Measurements from ENCODE around the gene RAB3IL1. TPM values are rescaled to one million over a fixed set of nuclear protein-coding genes. Genes with fewer than 3 reads are reported as not detected.

The RAB3IL1 gene
- total RNA-seq, 1 donor = 15.9 TPM

DNA sequence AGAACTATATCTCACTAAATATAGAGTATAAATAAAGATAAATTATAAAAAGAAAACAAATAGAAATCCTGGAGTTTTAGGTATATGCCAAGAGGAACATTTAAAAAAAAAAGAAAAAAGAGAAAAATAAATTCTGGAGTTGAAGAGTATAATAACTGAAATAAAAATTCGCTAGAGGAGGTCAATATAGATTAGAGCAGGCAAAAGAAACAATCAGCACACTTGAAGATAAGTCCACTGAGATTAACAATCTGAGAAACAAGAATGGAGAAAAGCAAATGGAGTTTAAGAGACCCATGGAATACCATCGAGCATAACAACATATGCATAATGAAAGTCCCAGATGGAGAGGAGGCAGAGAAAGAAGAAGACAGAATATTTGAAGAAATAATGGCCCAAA lies 18.5 kb upstream of the RAB3IL1 start:
- Histone ChIP-seq H3K4me3 (ENCODE audit: insufficient read depth, low read length) (no peak overlapping the region), H4K20me1 (ENCODE audit: insufficient read depth, low read length) (no peaks in the 10 kb centered on the region), H3K4me1 (ENCODE audit: insufficient read depth, low read length) (no peaks in the 10 kb centered on the region), H3K27ac (ENCODE audit: low read depth, low read length) (no peak overlapping the region), H2AFZ (ENCODE audit: low read length) (no peak overlapping the region), H3K79me2 (ENCODE audit: insufficient read depth, low read length) (no peaks in the 10 kb centered on the region), H3K4me2 (ENCODE audit: insufficient read depth, low read length) (no peak overlapping the region), H3K27me3 (ENCODE audit: insufficient read depth, low read length) (peaks cover 5% of the 10 kb centered on the region), H3K9me3 (ENCODE audit: low read depth, low read length) (no peaks in the 10 kb centered on the region), H3K36me3 (ENCODE audit: insufficient read depth, low read length) (no peaks in the 10 kb centered on the region)
- TF ChIP-seq, protein P1, sequence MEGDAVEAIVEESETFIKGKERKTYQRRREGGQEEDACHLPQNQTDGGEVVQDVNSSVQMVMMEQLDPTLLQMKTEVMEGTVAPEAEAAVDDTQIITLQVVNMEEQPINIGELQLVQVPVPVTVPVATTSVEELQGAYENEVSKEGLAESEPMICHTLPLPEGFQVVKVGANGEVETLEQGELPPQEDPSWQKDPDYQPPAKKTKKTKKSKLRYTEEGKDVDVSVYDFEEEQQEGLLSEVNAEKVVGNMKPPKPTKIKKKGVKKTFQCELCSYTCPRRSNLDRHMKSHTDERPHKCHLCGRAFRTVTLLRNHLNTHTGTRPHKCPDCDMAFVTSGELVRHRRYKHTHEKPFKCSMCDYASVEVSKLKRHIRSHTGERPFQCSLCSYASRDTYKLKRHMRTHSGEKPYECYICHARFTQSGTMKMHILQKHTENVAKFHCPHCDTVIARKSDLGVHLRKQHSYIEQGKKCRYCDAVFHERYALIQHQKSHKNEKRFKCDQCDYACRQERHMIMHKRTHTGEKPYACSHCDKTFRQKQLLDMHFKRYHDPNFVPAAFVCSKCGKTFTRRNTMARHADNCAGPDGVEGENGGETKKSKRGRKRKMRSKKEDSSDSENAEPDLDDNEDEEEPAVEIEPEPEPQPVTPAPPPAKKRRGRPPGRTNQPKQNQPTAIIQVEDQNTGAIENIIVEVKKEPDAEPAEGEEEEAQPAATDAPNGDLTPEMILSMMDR (IDR thresholded peaks at IDR 0.05; ENCODE audit: extremely low read depth, low read depth, low read length) = no peak
- no peak for DNase-seq (ENCODE audit: insufficient read length, low spot score, missing footprints)

DNA sequence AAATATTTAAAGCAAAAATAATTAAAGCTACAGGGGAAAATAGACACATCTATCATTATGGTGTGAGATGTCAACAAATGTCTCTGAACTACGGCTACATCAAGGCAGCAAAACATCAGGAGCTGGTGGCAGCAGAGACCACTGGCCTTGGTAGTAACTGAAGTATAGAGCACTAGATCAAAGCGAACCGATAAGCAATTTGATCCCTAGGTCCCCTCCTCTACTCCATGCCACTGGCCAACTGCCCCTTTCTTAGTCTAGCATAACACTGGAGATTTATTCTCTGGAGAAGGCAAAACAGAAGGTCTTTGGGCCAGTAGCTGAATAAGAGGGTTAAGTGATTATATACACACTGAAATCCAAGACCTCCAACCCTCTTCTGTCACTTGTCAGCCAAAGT lies 13.6 kb upstream of the RAB3IL1 start:
- Histone ChIP-seq H3K27ac (ENCODE audit: low read depth, low read length) (no peak overlapping the region), H3K9me3 (ENCODE audit: low read depth, low read length) (no peaks in the 10 kb centered on the region), H4K20me1 (ENCODE audit: insufficient read depth, low read length) (no peaks in the 10 kb centered on the region), H2AFZ (ENCODE audit: low read length) (no peak overlapping the region), H3K4me1 (ENCODE audit: insufficient read depth, low read length) (peaks cover 3% of the 10 kb centered on the region), H3K79me2 (ENCODE audit: insufficient read depth, low read length) (no peaks in the 10 kb centered on the region), H3K4me3 (ENCODE audit: insufficient read depth, low read length) (no peak overlapping the region), H3K27me3 (ENCODE audit: insufficient read depth, low read length) (no peaks in the 10 kb centered on the region), H3K4me2 (ENCODE audit: insufficient read depth, low read length) (no peak overlapping the region), H3K36me3 (ENCODE audit: insufficient read depth, low read length) (no peaks in the 10 kb centered on the region)
- TF ChIP-seq, protein P1 (IDR thresholded peaks at IDR 0.05; ENCODE audit: extremely low read depth, low read depth, low read length) = no peak
- no peak for DNase-seq (ENCODE audit: insufficient read length, low spot score, missing footprints)

DNA sequence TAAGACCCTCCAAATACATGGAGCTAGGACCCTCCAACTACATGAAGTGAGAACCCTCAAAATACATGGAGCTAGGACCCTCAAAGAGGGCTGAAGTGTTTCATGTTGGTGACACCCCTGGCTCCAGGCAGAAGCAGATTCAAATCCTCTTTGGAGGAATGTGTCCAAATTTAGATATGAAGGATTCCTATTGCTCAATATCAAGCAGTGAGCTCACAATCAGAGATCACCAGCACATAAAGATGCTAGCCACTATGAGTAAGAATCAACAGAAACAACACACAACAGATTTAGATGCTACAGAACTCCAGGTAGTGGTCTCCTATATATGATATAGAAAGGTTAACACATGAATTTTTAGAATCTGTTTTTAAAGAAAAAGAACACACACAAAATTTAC lies 11.2 kb upstream of the RAB3IL1 start:
- Histone ChIP-seq H3K9me3 (ENCODE audit: low read depth, low read length) (no peaks in the 10 kb centered on the region), H3K79me2 (ENCODE audit: insufficient read depth, low read length) (no peaks in the 10 kb centered on the region), H3K27ac (ENCODE audit: low read depth, low read length) (no peak overlapping the region), H3K36me3 (ENCODE audit: insufficient read depth, low read length) (no peaks in the 10 kb centered on the region), H4K20me1 (ENCODE audit: insufficient read depth, low read length) (no peaks in the 10 kb centered on the region), H3K4me1 (ENCODE audit: insufficient read depth, low read length) (peaks cover 3% of the 10 kb centered on the region), H3K4me2 (ENCODE audit: insufficient read depth, low read length) (no peak overlapping the region), H3K4me3 (ENCODE audit: insufficient read depth, low read length) (no peak overlapping the region), H3K27me3 (ENCODE audit: insufficient read depth, low read length) (no peaks in the 10 kb centered on the region), H2AFZ (ENCODE audit: low read length) (peak overlapping the region; percentile 29)
- TF ChIP-seq, protein P1 (IDR thresholded peaks at IDR 0.05; ENCODE audit: extremely low read depth, low read depth, low read length) = no peak
- DNase-seq (ENCODE audit: insufficient read length, low spot score, missing footprints) = no peak

DNA sequence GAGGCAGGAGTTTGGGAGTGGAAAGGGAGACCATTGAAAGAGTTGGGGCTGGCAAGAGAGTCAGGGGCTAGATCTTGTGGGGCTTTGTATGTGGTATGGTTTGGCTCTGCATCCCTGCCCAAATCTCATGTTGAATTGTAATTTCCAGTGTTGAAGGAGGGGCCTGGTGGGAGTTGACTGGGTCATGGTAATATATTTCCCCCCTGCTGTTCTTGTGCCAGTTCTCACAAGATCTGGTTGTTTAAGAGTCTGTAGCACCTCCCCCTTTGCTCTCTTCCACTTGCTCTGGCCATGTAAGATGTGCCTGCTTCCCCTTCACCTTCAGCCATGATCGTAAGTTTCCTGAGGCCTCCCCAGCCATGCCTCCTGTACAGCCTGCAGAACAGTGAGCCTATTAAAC lies 10.1 kb upstream of the RAB3IL1 start:
- Histone ChIP-seq H3K27me3 (ENCODE audit: insufficient read depth, low read length) (no peaks in the 10 kb centered on the region), H3K9me3 (ENCODE audit: low read depth, low read length) (no peaks in the 10 kb centered on the region), H3K79me2 (ENCODE audit: insufficient read depth, low read length) (no peaks in the 10 kb centered on the region), H3K4me3 (ENCODE audit: insufficient read depth, low read length) (no peak overlapping the region), H3K4me2 (ENCODE audit: insufficient read depth, low read length) (no peak overlapping the region), H3K4me1 (ENCODE audit: insufficient read depth, low read length) (peaks cover 9% of the 10 kb centered on the region), H3K27ac (ENCODE audit: low read depth, low read length) (no peak overlapping the region), H2AFZ (ENCODE audit: low read length) (no peak overlapping the region), H3K36me3 (ENCODE audit: insufficient read depth, low read length) (no peaks in the 10 kb centered on the region), H4K20me1 (ENCODE audit: insufficient read depth, low read length) (no peaks in the 10 kb centered on the region)
- TF ChIP-seq, protein P1 (IDR thresholded peaks at IDR 0.05; ENCODE audit: extremely low read depth, low read depth, low read length) = no peak
- no peak for DNase-seq (ENCODE audit: insufficient read length, low spot score, missing footprints)
